ENCODE measurements around the gene ANKRD50.

- no peak for TF ChIP-seq CTCF (IDR thresholded peaks at IDR 0.05; ENCODE audit: low read depth, low read length, poor library complexity, severe bottlenecking)
- TF ChIP-seq EZH2phosphoT487 (IDR thresholded peaks at IDR 0.05; ENCODE audit: borderline replicate concordance, low read length), result no peak
Observed at GRCh38 chr4:124650614-124651013, 61.9 kb downstream of the ANKRD50 start.
